Measurements from ENCODE around the gene KCTD18.

The KCTD18 gene

GRCh38 chr2:200484934-200485333, 24.9 kb downstream of the KCTD18 start:
- no peak for DNase-seq (ENCODE audit: low read depth)

- no peak for DNase-seq (ENCODE audit: low read depth)
Measured at GRCh38 chr2:200483729-200484198, 26.1 kb downstream of the KCTD18 start.

GRCh38 chr2:200482194-200482593, 27.7 kb downstream of the KCTD18 start:
- DNase-seq (ENCODE audit: low read depth), result no peak

- no peak for DNase-seq (ENCODE audit: low read depth)
Measured at GRCh38 chr2:200479692-200480265, 30.1 kb downstream of the KCTD18 start.

GRCh38 chr2:200477667-200478131, 32.2 kb downstream of the KCTD18 start:
- no peak for DNase-seq (ENCODE audit: low read depth)

- no peak for DNase-seq (ENCODE audit: low read depth)
Measured at GRCh38 chr2:200476836-200477235, 33.0 kb downstream of the KCTD18 start.

DNA sequence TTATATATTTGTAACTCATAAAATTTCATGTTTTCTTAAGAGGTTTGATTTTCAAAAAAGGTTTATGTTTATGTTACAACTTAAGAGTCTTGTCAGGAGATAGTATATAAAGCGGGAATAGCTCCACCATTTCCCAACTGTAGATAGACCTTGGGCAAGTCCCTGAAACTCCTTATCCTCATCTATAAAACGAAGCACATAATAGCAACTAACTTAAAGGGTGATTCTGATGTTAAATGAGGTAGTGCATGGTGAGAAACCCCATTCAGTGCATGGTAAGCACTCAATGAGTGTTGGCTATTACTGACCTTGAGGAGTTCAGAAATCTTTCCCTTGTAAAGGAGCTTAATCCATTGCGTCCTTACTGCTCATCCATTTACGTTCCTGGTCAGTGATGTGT, 34.1 kb downstream of the KCTD18 start:
- no peak for DNase-seq (ENCODE audit: low read depth)

GRCh38 chr2:200472853-200473464, 36.9 kb downstream of the KCTD18 start:
- DNase-seq (ENCODE audit: low read depth), result no peak

DNA sequence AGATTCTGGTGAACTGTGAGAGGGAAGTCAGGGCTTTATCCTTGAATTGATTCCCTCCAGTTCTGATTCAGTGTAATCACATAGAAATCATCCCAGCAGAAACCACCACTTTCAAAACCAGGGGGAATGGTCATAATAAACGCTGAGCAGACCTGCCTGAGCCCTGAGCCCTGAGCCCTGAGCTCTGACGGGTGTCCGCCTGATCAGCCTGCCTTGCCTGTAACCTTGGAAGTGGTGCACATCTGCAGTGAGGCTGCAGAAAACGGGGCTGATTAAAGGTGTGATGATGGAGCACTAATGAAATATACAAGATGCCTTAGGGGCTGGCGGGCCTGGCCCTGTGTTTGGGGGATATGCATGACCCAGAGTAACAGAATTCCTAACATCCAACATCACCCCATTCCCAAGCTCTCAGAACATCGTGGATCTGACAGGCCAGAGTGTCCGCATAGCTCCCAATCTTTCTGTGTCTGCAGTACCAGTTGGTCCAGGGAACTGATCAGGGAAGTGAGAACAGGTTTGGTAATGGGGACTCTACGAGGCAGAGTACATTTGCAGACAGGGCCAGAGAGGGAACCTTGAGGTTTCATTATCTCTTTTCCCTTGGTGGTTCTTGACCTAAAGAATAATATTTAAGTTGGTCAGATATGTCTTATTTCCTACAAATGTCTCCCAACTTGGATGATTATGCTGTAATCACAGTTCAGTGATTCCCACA, 37.8 kb downstream of the KCTD18 start:
- DNase-seq (ENCODE audit: low read depth), result no peak

GRCh38 chr2:200471324-200471848, 38.5 kb downstream of the KCTD18 start:
- DNase-seq (ENCODE audit: low read depth), result no peak

DNA sequence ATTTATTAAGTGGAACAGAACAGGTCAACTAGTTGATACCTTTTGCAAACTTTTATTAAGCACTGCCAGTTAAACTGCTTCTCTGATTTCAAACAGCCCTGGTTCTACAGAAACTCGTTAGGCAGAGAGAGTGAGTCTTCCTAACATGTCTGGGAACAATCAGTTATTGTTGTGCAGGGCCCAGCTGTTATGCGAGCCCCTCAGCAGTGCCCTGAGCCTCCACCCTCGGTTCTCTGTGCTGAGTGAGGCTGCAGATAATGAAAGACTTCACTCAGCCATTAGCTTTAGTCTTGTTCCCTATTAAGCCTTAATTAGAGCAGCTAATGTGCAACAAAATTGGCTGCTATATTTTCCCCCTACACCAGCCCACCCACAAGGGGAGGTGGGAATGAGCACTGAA, 39.6 kb downstream of the KCTD18 start:
- DNase-seq (ENCODE audit: low read depth), result no peak

DNA sequence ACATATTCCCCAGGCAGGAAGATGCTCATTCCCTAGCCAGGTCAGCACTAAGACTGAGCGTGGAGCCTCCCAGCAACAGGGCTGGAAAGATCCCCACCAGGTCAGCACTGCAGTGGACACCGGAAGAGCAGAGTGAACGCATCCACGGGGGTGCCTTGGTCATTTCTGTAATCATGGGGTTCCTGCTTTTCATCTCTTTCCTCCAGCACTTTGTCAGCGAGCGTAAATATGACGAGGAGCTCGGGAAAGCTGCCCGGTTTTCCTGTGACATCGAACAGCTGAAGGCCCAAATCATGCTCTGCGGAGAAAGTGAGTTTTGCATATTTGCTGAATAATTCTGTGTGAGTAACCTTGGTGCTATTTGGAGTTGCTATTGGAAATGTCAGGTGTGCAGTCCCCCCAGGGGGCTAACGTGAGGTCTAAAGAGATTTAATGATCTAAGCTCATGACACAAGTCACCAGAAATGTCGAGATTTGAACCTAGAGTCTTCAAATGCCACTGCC, 40.1 kb downstream of the KCTD18 start:
- no peak for DNase-seq (ENCODE audit: low read depth)

- no peak for DNase-seq (ENCODE audit: low read depth)
Measured at GRCh38 chr2:200467806-200468681, 41.8 kb downstream of the KCTD18 start.

- DNase-seq (ENCODE audit: low read depth), result no peak
Measured at GRCh38 chr2:200466425-200467418, 43.1 kb downstream of the KCTD18 start.

DNA sequence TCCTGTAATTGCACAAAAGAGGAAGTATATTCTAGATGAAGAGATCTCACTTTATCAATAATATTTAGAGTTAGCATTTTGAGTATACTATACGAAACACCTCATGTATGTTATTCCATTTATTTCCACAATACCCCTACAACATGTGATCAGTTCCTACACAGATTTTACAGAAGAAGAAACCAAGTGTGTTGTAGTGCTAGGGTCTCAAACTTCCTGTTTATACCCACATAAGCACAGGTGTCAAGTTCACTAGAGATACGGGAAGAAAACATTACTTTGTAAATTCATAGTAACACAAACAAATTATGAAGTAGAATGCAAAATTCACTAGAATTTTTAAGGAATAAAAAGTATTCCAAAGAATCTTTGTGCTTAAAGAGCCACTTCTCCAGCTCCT, 46.4 kb downstream of the KCTD18 start:
- no peak for DNase-seq (ENCODE audit: low read depth)

DNA sequence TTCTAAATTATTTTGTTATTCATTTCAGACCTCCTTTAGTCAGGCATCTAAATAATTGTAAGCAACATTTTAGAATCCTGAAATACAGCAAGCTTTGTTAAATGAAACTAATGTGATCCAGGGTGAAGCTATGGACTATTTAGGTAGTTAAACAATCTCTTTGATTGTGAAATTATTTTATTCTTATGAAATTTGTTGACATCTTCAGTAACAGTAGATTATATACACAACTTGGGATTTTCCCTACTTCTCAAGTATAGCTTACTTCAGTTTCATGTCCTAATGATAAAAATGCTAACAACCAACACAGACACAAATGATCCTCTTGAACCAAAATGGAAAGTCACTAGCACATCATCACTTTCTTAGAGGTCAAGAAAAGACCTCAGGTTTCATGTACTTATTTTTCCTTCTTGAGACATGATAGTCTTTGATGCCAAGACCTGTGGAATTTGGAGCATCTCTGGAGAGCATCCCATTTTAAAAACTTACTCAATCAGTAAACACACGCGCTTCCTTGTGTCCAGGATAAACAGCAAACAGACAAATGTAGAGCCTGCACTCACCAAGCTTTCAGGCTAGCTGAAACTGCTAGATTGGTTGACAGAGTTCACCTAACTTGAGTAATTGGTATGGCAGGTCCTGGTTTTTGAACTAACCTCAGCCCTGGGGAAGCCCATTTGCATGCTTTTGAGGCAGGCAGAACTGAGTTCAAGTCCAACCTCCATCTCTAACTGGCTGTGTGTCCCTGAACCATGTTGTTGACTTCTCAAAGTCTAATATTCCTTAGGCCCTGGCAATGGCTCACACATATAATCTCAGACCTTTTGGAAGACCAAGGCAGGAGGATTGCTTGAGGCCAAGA, 47.8 kb downstream of the KCTD18 start:
- no peak for DNase-seq (ENCODE audit: low read depth)

DNA sequence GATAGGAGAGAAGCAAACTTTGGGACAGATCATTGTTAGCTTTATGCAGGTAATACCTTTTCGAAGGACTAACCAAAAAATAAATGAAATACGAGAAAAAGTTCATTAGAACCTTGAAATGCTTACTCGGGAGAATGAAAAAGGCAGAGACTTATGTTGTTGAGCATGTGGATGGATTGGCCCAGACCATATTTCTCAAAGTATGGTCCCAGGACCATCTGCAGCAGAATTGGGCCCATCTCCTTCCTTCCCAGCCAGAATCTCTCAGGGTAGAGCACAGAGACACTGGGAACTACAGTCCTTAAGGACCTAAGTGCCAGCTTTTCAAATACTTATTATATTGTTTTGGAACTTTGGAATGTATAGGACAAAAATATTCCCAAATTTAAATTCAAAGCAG, 50.8 kb downstream of the KCTD18 start:
- no peak for DNase-seq (ENCODE audit: low read depth)

DNA sequence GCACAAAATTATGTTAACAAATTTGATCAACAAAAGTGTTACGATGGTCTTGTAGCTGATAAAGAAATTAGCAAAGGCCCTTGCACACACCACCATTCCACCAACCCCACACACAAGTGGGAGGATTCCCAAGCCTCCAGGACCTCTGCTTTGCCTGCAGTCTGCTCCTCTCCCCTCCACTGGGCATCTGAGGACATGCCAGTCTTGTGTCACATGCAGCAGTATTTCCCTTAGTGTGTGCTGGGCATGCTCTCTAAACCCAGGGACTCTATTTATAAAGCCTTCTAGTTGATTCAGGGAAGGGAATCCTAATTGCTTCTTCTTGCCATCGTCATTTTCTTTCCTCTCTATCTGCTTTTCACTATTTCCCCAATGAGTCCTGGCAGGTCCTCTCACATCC, 53.3 kb downstream of the KCTD18 start:
- no peak for DNase-seq (ENCODE audit: low read depth)

DNA sequence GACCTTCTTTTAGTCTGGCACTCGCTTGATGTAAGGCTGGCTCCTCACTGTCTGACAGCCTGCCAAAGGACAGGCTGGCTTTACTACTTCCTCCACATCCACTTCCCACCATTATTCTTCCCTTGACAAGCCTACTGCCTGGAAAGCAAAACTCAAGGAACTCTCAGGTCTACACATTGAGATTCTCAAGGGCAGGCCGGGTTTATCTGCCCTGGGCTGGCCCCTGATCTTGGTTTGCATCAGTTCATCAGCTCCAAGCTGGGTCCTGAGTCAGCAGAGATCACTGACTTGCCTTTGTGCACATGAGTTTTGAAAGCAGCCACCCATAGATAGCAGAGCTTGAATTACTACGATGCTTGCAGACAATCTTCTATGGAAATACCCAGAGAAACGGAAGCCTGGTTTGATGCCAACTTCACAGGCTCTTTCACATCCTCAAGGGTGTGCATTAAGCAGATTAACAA, 53.9 kb downstream of the KCTD18 start:
- no peak for DNase-seq (ENCODE audit: low read depth)

Data from non-pigmented ciliary epithelial cell (primary cell).